Stromal cell of bone marrow (primary cell): ENCODE results near the gene ZFP57.
"Not testable (repeated sequence)": the region's sequence is repeated elsewhere in the genome, so short reads cannot be mapped to it uniquely, and the experiment has no call there.

Experiments
- DNase-seq: peaks from one replicate; pipeline ENCODE4 v3.0.0-alpha.2; 2012; ENCODE audit warnings: low read depth

Gene ZFP57

GRCh38 chr6:29696147-29697125 is 15.5 kb upstream of the ZFP57 start:
- DNase-seq, result peak; percentile 9

GRCh38 chr6:29694637-29695036 is 13.7 kb upstream of the ZFP57 start:
- no peak for DNase-seq

- DNase-seq, result no peak
Measured at GRCh38 chr6:29685718-29686326, 4.9 kb upstream of the ZFP57 start.

- no peak for DNase-seq
Measured at GRCh38 chr6:29681811-29682210, 859 bp upstream of the ZFP57 start.

- no peak for DNase-seq
Measured at GRCh38 chr6:29680416-29680815, 536 bp downstream of the ZFP57 start.

GRCh38 chr6:29679962-29680361 is 990 bp downstream of the ZFP57 start:
- no peak for DNase-seq

- DNase-seq, result no peak
Measured at GRCh38 chr6:29678114-29678513, 2.8 kb downstream of the ZFP57 start.

- DNase-seq, result no peak
Measured at GRCh38 chr6:29676981-29677601, 3.9 kb downstream of the ZFP57 start.

- DNase-seq, result no peak
Measured at GRCh38 chr6:29675561-29675960, 5.4 kb downstream of the ZFP57 start.

GRCh38 chr6:29674008-29674407 is 6.9 kb downstream of the ZFP57 start:
- no peak for DNase-seq

GRCh38 chr6:29673161-29673560 is 7.8 kb downstream of the ZFP57 start:
- no peak for DNase-seq

GRCh38 chr6:29672116-29672515 is 8.8 kb downstream of the ZFP57 start:
- DNase-seq, result not testable (repeated sequence)

- no peak for DNase-seq
Measured at GRCh38 chr6:29671026-29671425, 9.9 kb downstream of the ZFP57 start.

GRCh38 chr6:29667158-29667557 is 13.8 kb downstream of the ZFP57 start:
- no peak for DNase-seq

- no peak for DNase-seq
Measured at GRCh38 chr6:29666826-29667130, 14.2 kb downstream of the ZFP57 start.

GRCh38 chr6:29665942-29666825 is 14.8 kb downstream of the ZFP57 start:
- DNase-seq, result no peak

- DNase-seq, result no peak
Measured at GRCh38 chr6:29663300-29664042, 17.5 kb downstream of the ZFP57 start.

- not testable (repeated sequence) for DNase-seq
Measured at GRCh38 chr6:29661502-29662141, 19.3 kb downstream of the ZFP57 start.

GRCh38 chr6:29661071-29661470 is 19.9 kb downstream of the ZFP57 start:
- no peak for DNase-seq

GRCh38 chr6:29656798-29657197 is 24.2 kb downstream of the ZFP57 start, which contains the start of gene MOG:
Gene MOG, plus strand, starts transcription at chr6:29657092. Its CDS starts 118 bp downstream, at chr6:29657210.
- no peak for DNase-seq

- DNase-seq, result no peak
Measured at GRCh38 chr6:29656157-29656556, 24.8 kb downstream of the ZFP57 start.
